Activated CD4-positive, alpha-beta T cell treated with anti-CD3 and anti-CD28 coated beads for 48 hours (primary cell): ENCODE measurements around the gene HABP4.
A peak's percentile ranks its signal among the peaks of the same experiment; 100 is the strongest.

Experiments used
- DNase-seq: peaks from one replicate; pipeline ENCODE4 v3.0.0-alpha.2; 2020

The HABP4 gene

DNA sequence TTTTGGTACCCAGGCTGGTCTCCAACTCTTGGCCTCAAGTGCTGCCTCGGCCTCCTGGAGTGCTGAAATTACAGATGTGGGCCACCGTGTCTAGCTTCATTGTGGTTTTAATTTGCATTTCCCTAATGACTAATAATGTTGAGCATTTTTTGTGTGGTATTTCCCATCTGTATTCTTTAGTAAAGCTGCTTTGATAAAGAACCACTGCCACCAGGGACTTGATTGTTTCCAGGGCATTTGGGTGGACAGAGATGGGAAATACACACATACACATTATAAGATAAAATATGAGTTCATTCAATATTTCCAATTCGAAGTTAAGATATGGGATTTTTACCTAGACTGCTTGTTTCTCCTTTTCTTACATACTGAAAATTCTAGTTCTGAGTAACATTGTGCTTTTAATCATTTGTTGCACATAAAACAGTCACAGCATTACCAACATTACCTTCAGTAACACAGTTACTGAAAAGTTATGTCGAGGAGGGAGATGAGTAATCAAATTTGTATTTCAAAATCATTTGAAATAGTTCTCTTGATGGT is 28.9 kb downstream of the HABP4 start:
- peak; percentile 51 for DNase-seq

DNA sequence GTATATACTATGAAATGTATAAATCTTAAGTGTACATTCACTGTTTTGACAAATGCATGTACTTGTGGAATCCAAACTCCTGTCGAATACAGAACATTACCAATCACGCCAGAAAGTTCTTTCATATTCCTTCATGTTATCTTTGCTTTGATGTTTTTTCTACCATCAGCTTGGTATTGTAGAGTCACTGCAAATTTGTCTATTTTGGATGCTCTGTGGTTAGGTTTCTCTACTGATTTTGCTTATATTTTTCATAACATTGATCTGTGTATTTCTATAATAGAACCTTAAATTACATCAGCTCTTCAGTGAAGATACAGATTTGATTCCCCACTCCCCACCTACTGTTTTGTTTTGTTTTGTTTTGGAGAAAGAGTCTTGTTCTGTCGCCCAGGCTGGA is 30.8 kb downstream of the HABP4 start:
- DNase-seq, result no peak

DNA sequence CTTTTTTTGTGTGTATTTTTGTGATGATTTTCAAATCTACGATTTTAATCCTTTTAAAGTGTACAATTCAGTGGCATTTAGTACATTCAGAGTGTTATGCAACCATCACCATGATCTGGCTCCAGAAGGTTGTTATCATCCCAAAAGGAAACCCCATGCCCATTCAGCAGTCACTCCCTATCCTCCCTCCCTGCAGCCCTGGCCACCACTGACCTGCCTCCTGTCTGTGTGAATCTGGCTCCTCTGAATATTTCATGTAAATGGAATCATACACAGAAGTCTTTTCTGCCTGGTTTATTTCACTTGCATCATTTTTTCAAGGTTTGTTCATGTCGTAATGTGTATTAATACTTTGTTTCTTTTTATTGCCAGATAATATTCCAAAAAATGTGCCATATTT is 32.5 kb downstream of the HABP4 start:
- no peak for DNase-seq

DNA sequence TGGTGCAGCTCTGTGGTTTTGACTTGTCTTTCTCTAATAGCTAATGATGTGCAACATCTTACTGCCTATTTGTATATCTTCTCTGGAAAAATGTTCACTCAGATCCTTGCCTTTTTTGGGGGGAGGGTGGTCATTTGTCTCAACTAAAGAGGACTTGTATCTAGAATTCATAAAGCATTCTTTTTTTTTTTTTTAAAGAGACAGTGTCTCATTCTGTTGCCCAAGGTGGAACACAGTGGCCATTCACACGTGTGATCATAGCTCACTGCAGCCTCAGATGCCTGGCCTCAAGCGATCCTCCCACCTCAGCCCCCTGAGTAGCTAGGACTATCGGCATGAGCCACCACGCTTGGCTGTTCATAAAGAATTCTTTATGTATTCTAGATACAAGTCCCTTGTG is 33.2 kb downstream of the HABP4 start:
- no peak for DNase-seq

DNA sequence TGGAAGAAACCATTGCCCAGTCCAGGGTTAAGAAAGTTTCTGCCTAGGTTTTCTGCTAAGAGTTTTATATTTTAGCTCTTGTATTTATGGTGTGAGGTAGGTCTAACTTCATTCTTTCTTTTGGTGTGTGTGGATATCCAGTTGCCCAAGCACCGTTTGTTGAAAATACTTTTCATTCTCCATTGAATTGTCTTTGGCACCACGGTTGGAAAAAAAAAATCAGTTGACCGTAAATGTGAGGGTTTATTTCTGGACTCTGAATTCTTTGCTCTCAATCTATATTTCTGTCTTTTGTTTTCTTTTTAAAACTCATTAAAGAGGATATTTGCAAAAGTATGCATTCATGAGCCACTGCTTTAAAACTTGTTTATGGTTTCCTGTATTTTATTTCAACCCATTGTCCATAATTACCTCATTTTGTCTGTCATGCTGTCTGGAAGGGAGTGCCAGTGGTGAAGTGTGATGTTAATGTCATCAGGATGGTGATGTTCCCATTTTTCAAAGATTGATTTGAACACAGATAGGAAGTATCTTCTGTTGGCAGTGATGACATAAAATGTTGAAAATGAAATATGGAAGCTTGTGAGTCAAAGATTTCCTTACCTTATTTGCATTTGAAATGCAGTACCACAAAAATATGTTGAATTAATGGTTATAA is 33.9 kb downstream of the HABP4 start:
- no peak for DNase-seq

DNA sequence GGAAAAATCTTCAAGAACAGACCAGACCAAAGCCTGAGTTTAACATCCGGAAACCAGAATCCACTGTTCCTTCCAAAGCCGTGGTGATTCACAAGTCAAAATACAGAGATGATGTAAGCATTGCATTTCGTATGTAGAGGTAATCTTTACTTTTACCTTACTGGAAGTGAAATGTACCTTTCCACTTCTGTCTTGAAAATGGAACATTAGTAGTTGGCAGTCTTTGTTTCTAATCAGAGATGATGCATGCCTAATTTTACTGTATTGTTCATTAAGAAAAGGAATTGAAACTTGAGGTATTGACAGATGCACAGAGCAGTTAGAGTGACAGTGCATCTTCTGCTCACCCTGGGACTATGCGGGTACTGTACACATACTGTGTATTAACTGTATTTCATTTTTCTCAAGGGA is 34.6 kb downstream of the HABP4 start:
- no peak for DNase-seq

DNA sequence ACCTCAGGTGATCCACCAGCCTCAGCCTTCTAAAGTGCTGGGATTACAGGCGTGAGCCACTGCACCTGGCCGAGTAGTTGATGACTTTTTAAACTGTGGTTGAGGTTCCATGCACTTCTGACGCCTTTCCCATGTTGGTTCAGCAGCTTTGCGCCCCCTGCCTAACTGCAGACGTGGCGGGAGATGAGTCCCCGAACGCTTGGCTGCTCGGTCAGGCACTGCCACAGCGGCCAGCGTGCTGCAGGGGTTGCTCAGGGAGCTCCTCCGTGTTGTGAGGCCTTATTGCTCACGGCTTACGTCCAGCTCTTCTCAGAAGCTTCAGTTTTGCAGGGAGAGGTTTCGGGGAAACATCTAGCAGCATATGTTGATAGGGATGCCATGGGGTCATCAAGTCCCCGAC is 35.3 kb downstream of the HABP4 start:
- no peak for DNase-seq

DNA sequence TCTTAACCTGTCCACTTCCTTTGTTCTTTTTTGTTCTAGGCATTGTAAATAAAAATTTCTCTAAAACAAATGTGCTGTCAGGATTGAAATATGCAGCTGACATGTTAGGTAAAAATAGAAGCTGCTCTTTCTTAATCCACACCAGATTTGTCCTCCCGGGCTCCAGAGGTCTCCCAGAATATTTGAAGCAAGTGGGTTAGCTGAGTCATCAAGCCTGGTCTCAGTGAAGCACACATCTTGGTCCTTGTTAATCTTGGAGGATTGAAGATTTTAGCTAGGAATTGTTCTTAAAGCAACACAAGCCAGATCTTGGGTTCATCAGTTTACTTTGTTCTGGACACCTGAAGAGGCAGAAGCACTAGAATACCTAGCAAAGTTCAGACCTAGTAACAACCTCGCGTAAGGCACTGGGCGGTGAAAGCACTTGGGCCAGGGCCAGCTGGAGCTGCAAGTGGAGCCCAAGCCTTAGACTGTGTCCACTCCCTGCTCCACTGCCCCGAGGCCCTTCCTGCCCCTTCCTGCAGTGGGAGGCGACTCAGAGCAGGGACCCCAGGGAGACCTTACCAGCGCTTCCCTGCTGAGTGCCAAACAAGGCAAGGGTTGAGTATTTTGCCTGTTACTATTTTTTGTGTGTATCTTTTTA is 36.5 kb downstream of the HABP4 start:
- no peak for DNase-seq

DNA sequence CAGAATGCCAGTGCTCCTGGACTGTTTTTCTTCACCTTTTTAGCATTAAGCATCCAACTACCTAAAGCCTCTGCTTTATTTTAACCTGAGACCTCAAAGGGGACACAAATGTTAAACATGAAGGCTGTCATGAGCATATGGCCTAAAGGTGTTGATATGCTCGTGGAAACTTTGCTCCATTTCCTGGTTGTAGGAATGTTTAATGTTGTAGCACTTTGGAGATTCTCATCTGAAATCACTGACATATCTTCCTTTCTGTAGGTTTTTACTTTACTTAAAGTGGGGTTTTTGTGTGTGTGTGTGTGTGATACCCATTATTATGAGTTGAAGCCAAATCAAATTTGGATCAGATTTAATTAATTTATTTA is 37.0 kb downstream of the HABP4 start:
- DNase-seq, result no peak

DNA sequence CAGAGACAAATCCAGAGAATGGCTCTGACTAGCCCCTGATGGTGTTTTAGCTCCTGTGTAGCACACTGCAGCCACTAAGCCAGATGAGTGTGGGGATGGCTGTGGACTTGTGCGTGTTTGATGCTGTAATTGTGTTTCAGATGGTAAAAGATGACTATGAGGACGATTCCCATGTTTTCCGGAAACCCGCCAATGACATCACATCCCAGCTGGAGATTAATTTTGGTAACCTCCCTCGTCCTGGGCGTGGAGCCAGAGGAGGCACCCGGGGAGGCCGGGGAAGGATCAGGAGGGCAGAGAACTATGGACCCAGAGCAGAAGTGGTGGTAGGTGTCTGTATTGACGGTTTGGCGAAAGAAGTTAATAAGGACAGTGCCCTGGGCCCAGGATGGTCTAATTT is 38.0 kb downstream of the HABP4 start:
- DNase-seq, result no peak

DNA sequence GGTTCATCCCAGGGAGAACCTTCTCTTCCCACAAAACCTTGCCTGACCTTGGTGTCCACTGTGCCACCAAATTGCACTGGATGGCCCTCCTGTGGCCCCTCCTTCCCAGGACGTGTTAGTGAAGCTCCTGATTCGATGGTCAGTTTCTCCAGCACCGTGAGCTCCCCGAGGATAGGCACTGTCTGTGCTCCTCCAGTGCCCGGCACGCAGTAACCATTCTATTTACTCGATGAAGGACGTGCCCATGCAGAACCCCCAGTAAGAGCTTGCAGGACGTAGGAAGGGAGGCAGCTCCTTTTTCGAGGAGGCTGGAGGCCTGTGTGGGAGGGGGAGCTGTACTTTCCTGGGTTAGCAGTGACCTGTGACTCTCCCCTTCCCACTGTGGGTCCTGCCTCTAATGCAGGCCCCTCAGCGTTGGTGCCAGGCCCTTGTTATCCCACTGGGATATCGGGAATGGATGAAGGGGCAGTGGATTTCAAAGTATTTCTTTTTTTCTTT is 39.6 kb downstream of the HABP4 start:
- no peak for DNase-seq

DNA sequence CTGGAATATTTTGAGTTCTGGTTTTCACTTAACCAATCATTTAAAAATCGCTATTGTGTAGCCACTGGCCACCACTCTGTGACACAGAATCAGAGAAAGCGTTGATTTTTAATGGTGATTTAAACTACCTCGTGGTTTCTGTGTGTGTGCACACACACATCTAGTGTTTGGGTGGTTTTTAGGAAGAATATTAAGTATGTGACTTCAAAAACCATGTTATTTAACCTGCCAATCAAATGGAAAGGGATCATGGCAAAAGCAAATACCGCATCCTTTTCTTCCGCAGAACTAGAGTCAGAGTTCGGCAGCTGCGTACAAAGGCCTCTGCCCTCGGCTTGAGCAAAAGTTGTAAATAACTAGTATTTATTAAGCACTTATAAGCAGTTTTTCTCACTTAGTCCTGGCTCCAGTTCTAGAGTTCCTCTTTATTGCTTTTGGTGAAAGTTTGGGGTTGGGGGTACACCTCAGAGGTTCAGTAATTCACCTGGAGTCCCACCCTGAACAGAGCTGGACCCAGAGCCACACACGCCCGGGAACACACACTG is 40.6 kb downstream of the HABP4 start:
- no peak for DNase-seq

DNA sequence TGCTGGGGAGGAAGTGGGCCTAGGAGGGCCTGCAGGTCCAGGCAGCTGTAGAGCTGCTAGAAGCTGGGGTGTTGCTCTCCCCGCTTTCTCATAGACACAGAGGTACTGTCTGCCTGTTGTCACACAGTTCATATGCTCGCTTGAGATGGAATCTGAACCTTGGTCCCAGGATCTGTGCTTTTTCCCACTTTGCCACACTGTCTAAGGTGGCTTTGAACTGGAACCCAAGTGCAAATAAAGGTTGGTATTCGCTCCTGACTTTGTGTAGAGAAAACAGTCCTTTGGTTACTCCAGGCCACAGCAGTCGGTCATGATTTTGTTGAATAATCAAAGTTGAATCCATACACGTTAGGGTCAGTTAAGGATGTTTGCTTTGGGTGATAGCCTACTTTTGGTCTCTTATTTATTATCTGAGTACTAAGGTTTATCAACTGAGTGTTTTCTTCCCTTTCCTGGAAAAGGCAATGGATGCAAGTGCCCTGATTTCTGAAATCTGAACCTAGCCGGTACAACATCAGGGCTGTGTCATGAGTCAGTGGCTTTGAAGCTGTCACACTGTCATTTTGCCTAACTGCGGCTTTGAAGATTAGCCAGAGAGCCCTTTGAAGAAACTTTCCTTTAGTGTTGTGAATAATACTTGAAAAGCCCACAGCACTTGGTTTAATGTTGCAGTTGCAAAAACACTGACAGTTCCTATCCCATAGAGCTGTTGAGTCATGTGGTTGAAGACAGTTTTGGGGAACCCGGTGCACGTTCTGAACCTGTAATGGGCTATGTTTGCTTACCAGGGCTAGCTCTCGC is 41.3 kb downstream of the HABP4 start:
- peak; percentile 48 for DNase-seq

DNA sequence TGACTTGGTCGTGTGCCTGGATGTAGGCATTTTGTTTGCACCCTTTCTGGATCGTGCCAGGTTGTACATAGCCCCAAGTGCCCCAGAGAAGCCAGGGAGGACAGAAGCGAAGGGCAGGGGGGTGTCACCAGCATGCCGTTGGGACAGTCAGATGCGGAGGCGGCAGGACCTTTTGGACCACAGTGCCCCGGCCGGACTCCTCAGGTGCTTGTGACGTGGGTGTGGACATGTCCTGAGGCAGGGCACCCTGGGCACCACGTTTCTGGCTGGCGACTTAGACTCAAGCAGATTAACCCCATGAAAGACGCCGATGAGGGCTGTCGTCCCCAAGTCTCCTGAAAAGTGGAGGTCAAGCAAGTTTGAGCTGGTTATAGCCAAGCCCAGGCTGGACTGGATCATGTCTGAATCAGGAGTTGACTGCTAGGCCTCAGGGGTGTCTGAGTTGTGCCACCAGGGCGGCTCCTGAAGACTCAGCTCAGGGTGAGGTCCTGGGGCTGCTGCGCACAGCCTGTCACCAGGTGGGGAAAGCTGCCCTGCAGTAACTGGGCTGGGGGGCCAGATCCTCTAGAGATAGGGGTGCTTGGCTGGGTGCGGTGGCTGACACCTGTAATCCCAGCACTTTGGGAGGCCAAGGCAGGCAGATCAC is 42.0 kb downstream of the HABP4 start:
- no peak for DNase-seq

DNA sequence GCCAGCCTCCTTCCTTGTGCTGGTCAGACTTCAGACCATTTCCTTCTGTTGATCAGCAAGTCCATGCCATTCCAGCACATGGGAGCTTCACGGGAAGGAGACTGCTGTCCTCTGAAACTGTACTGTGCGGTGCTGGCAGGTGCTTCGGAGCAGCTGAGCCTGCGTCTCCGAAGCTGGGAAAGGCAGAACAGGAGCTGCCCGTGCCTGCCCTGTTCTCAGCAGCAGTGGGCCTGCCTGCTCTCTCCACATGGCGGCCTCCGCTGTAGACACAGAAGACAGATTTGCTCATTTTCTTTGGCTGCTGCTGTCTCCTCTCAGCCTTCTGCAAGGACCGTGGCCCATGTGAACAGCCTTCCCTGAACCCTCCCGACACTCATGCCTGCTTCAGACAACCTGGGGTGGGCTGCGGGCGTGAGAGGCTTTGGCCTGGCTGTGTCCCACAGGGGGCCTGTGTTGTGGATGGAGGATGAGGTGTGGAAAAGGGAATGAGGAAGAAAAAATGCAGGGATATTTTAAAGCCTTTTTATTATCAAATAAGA is 43.1 kb downstream of the HABP4 start:
- no peak for DNase-seq

DNA sequence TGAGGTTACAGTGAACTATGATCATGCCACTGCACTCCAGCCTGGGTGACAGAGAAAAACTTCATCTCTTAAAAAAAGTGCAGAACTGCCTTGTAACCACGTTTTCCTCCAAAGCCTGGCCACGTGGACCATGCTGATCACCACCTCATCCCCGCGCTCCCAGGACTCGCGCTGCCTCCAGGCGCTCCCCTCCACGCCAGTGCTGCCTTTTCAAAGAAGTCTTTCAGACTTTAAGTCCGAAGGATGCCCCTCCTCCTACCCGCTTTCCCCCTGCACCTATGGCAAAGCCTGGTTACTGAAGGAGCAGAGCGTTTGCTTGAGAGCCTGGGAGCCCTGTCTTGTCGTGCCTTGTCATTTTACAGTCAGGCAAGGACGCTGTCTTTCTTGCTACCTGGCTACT is 43.8 kb downstream of the HABP4 start:
- DNase-seq, result no peak

DNA sequence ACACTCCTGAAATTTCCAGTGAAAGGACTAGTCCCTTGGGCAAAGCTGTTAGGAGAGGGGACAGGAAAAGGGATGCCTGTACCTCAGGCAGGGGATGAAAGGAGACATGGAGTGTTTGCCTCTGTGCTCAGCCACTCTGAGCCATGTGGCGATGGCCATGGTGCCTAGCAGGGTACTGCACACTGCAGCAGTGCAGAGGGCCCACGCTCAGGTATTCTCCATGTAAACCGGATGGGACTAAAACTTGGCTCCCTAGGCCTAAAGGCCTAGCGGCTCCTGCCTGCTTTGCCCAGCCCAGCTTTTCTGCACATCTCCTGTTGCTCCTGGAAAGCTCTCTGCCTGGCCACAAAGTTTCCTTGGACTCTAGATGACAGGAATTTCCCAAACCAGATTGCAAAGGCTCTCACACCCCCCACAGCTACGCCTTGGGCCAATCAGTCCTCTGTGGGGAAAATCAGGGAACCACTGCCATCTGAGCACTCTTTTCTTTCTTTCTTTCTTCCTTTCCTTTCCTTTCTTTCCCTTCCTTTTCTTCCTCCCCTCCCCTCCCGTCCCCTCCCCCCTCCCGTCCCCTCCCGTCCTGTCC is 44.3 kb downstream of the HABP4 start:
- DNase-seq, result no peak

DNA sequence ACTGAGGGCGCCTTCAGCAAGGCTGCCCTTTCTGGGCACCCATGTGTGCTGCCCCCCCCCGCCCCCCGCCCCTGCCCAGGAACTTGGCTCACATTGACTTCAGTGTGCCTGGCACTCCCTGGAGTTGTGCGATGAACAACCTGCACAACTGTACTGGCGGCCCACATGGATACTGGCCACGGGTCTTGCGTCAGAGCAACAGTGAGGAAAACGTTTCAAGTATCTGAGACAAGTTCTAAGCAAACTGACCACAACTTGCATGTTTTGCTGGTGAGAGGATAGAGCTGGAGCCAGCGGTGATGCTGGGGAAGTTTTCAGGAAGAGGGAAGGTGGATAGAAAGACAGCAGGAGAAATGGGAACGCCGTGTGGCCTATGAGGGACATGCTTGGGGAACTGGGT is 45.4 kb downstream of the HABP4 start:
- DNase-seq, result no peak

DNA sequence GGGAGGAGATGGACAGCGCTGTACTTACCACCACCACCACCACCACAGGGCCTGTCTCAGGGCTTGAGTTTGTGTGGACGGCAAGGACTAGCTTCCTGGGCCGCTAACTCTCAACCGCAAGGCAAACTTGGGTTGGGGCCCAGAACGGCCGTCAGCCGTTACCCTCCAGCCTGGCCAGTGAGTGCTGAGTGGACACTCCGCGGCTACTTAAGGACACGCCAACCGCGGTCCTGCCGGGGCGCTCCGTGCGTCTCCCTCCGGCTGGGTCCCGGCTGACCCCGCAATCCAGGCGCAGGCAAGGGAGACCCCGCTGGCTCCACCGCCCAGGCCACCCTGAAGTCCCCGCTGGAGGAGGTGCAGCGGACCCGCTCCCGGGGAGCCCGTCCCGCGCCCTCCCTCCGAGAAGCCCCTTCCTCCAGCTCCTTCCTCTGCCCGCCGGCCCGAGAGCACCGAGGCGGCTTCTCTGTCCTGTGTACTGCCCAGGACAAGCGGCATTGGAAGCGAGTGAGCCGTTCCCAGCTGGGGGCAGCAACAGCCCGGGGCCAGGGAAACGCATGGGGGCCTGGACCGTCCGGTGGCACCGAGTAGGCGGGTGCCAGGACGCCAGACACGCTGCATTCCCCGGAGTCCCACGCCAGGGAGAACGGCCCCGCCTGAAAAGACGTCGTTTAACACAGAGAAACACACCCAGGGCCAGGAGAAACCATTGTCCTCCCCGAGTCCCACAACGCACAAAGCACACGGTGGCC is 46.6 kb downstream of the HABP4 start:
- no peak for DNase-seq

DNA sequence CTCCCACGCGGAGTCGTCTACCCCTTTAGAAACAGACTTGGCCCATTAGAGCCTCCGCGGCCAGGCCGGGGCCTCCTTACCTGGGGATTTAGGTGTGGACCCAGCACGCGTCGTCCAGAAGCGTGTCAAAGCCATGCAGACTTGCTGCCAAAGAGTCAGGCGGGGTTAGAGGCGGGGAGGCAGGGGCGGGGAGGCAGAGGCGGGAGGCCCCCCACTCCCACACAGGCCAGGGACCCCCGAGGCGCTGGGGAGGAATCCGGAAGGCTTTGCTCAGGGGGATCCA is 47.1 kb downstream of the HABP4 start:
- DNase-seq, result no peak

DNA sequence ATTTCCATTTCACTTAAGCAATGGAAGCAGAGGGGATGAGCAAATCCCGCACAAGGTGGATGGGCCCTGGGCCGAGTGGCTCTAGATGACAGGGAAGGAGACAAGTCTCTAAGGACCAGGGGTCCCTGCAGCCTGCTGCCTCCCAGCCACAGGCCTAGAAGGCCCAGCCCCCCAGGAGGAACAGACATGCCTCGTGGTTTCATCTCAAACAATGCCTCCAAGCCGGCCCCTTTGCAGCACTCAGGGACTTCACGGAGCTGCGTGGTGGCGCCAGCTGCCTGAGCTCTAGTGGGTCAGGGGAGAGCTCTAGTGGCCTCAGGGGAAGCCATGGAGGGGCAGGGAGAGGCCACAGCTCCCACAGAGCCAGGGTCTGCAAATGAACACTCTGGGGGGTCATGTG is 48.8 kb downstream of the HABP4 start:
- no peak for DNase-seq

DNA sequence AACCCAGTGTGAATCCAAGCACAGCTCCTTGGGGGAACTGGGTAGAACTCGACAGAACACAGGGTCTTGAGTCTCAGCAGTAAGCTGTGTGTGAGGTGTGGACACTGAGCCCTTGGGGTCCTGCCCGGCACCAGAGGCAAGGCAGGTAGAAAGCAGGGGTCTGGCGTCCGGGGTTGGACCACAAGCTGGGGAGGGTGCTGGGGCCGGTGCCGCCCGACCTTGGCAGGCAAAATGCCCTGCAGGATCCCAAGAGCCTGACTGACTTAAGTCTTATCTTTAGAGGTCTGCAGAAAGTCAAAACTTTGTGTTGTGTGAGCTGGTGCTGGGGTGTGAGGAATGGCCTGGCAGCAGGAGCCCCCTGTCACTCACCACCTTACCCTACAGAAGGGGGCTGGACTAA is 49.3 kb downstream of the HABP4 start:
- no peak for DNase-seq
